ENCODE measurements around the gene GRM5.
A peak's percentile ranks its signal among the peaks of the same experiment; 100 is the strongest.
"Not testable (repeated sequence)": the region's sequence is repeated elsewhere in the genome, so short reads cannot be mapped to it uniquely, and the experiment has no call there.

GRM5 gene

DNA sequence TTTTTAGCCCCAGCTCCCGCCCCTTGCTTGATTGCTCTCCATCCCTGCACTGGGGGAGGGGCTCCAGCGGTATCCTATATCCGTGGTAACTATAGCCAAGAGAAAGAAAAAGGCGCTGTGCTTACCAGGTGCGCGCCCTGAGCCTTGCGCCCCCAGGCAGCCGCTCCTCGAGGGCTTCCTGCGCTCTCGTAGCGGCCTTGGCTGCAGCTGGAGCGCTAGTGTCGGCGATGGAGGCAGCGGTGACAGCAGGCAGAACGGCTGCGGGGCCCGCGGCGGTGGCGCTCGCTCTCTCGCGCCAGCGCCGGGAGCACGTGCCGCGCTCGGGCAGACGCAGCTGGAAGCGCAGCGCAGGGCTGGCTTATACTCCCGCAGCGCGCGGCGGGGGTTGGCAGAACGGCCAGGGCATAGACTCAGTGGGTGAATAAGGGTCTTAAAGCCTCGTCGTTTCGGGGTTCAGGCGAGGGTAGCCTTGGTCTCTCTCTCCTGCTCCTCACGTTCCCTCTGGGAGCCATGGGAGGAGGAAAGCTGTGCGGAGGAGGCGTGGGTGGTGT, at the start of gene GRM5:
GRM5 (minus strand) TSS at position 332 of the 551 bp plus-strand sequence. CDS start 18,110 bp downstream, outside the sequence.
- not testable (repeated sequence) for H3K27ac ChIP-seq

- peak; percentile 70 for TF ChIP-seq CTCF (IDR thresholded peaks at IDR 0.05)
- H3K27ac ChIP-seq: not testable (repeated sequence)
Measured at GRCh38 chr11:89097956-89098355, 32.2 kb upstream of the GRM5 start.

- not testable (repeated sequence) for H3K27ac ChIP-seq
Measured at GRCh38 chr11:89093806-89094205, 28.0 kb upstream of the GRM5 start.

DNA sequence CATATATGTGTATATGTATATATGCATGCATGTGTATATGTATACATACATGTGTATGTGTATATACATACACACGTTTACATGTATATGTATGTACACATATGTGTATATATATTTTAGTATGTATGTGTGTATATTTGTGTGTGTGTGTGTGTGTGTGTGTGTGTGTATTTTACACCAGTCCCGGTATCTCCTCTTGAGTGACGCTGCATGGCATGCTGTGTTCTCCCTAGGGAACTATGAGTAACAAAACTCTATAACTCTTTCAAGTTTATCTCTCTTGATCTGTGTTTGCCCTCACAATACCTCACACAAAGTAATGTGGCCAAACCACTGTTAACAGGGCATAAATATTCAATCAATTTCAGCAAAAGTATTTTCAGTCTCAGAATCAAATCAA, 19.2 kb upstream of the GRM5 start:
- H3K27ac ChIP-seq: not testable (repeated sequence)

DNA sequence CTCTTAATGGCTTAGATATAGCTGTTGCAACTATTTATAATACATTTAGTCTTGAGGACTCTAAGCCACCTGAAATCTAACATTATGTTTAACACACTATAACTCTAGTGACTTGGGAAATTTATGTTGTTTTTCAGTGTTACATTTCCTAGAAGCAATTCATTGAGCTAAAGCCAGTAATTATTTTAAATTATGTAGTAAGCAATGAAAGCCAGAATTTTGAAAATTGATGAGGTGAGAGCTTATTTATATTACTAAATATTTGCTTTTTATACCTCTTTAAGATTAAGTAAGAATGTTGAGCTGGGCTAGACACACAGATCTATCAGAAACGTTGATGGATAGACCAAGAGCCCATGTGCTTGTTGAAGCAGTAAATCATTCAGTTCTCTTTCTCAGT, 5.1 kb upstream of the GRM5 start:
- not testable (repeated sequence) for H3K27ac ChIP-seq

DNA sequence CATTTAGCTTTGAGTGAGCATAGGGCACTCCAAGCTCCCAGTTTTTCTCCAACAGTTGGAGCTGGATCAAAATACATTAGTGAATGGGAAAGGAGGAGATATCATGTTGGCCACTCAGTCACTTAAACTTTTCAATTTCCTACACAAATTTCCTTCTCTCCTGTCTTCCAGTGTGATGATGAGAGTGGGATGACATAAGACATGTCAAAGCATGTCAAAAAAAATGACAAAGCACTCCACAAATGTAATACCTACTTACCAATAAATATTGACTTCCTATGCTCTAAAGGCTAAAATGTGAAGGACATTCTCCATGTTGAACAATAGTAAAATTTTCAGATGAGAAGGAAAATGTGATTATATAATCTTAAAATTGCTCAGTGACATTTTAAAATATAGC, 1.5 kb upstream of the GRM5 start:
- no peak for TF ChIP-seq CTCF (IDR thresholded peaks at IDR 0.05)
- no peak for TF ChIP-seq ZFX (IDR thresholded peaks at IDR 0.05; ENCODE audit: borderline replicate concordance)
- H3K27ac ChIP-seq: no peak overlapping the region

GRCh38 chr11:89065066-89065465, 716 bp downstream of the GRM5 start:
- no peak overlapping the region for H3K27ac ChIP-seq
- TF ChIP-seq ZFX (IDR thresholded peaks at IDR 0.05; ENCODE audit: borderline replicate concordance): no peak
- no peak for TF ChIP-seq CTCF (IDR thresholded peaks at IDR 0.05)

DNA sequence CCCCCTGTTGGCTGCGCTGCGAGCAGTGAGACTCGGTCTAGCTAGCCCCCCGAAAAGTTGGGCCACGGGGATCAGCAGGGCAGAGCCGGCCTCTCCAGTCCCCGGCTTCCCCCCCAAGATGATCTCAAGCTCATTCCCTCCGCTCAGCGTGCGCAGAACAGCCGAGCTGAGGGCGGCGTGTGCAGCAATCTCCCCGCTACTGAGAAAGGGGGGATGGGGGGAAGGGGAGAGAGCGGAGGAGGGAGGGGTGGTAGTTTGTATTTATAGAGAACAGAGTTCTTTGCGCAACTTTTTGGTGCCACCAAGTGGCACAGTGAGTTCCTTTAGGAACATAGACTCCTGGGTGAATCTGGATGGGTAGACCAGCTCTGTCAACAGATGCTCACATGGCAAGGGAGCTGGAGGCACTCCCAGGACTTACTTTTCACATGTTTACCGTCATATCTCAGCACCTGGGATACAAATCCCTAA, 2.3 kb downstream of the GRM5 start:
- H3K27ac ChIP-seq: not testable (repeated sequence)
- 0 out of 2 replicates have a peak, but pooled peaks have one; percentile 12 for TF ChIP-seq CTCF (IDR thresholded peaks at IDR 0.05)

DNA sequence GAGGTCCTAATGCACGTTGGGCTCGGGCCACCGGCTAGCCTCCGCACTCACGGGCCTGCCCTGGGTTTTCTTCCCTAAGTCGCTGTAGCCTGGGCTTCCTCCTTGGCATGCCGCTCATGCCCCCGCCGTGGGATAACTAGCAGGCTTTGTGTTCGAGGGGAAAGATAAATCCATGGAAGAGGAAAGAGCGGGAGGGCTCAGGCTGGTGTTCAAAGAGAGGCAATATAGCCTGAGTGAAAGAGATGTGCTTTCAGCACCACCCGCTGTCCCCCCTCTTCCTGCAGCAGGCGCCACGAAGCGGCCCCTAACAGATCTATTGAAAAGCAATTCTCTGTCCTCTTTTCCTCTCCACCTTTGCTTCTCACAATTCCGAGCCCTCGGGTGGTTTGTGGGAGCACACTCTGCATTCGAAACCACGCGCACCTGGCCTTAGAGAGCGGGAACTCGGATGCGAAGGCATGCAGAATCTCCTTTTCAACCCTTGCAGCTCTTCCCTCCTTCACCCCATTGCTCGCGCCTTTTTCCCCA, 2.9 kb downstream of the GRM5 start:
- not testable (repeated sequence) for H3K27ac ChIP-seq

GRCh38 chr11:89061839-89062238, 3.9 kb downstream of the GRM5 start:
- not testable (repeated sequence) for H3K27ac ChIP-seq

DNA sequence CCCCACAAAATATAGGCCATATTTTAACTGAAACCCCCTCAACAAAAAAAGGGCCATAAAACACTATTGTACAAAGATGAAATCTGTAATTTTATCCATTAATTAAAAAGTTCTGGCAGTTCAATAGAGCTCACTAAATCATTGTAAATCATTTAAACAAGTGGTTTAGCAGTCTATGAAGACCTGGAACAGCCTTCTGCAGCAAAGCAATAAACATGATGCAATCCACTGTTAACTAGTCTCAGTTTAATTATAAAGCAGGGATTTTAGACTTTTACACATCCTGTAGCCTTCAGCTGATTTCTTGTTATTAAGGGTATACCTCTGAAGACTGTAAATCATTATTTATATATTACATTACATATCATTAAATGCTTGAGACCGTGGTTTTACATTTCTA, 8.4 kb downstream of the GRM5 start:
- H3K27ac ChIP-seq: not testable (repeated sequence)
